Activated gamma-delta T cell treated with anti-CD3 and anti-CD28 coated beads, Interleukin-2, amount 50 U/mL, for 16 hours (primary cell): ENCODE results near the gene DMD.
"Not testable (repeated sequence)": the region's sequence is repeated elsewhere in the genome, so short reads cannot be mapped to it uniquely, and the experiment has no call there.

Experiments used
- DNase-seq: peaks from one replicate; pipeline ENCODE4 v3.0.0-alpha.2; 2020; ENCODE audit warnings: low read depth

The DMD gene

DNA sequence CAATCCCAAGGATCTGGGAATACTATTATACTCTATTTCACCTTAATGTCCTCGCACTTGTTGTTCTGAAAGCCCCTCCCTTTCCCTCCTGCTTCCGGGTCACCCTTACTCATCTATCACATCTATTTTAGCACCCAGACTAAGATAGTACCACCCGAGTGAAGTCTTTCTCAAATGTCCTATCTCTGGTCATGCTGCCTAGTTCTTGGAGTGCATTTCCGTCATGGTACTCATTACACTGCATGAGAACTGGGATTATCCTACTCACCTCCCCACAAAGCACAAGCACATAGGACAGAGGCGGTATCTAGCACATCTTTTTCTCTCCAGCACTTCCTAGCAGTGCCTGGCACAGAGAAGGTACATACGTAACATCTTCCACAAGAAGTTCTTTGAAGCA, 1195.2 kb downstream of the DMD start:
- DNase-seq: no peak

DNA sequence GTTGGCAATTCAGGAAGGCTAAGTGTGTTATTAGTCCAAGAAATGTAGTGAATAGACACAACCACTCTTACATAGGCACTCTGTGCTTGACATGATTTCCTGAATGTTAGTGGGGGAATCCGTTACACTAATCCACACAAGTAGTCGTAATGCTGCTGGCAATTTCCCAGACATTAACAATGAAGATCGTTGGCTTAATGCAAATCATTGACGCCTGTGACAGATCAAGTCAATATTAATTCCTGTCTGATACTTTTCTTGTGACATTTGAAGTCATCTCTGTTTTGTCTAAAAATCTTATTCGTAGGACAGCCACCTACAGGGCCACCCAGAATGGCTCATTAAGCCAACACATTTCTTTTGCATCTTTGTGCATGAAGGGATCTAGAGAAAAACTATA, 1200.4 kb downstream of the DMD start:
- no peak for DNase-seq

DNA sequence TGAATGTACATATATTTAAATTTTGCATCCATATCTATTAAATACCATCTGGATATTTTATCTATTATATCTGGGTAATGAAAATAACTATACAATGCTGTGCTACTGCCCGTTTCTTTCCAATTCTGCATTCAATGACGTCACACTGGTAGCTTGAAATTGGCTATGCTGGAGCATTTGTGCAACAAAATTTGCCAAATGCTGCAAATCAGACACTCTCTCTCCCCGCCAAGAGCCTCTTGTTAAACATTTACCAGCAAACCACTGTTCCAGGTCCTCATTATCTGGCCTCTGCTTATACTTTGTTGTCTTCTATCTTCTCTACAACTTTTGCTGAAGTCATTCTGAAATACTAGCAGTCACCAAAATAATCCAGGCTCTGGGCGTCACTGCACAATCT, 1201.1 kb downstream of the DMD start:
- DNase-seq: no peak

DNA sequence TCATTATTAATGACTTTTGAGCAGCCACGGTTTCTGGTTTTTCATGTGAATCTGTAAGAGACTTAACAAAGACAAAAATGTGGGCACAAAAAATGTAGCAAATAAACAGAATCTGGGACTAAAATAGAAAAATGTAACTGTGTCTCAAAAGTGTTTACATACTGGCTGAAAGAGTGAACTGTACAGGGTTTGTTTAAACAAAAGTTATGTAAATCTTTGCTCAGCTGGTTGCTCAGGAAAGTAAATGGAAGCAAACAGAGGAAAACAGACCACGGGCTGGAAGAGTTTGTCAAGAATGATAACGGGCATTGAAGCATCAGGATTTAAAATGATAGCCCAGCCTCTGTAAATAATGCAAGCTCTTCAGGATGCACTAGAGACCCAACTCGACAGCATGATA, 1217.7 kb downstream of the DMD start:
- DNase-seq: no peak

DNA sequence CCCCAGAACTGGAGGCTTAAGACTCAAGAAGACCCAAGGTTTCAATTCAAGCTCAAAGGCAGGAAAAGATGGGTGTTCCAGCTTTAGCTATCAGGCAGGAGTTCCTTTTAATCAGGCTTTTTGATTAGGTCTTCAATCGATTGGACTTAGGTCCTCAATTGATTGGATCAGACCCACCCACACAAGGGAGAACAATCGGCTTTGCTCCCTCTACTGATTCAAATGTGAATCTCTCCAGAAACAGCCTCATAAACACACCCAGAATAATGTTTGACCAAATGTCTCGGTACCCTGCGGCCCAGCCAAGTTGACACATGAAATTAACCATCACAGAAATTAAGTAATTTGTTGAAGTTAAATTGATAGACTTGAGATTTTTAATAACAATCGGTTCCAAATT, 1222.4 kb downstream of the DMD start:
- no peak for DNase-seq

DNA sequence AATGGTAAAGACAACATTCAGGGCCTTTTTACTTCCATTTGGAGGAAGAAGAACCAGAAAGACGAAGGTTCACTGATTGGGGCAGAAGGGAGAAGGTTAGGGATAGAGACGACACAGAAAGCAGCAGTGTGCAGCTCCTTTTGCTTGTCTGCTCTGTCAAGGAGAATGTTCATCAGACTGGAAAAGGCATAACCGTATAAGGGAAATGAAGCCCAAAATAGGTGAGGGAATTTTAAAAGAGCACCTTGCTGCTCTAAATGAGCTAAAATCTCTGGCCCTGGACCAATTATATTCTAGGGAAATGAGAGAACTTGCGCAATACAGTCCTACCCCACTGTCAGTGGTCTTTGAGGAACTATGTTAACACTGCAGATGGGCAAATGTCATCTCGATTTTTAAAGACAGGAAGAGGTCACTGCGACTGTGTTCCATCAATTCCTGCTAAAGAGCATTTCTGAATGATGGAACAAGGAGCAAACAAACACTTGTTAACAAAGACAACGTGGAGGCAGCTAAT, 1229.7 kb downstream of the DMD start:
- DNase-seq: no peak

DNA sequence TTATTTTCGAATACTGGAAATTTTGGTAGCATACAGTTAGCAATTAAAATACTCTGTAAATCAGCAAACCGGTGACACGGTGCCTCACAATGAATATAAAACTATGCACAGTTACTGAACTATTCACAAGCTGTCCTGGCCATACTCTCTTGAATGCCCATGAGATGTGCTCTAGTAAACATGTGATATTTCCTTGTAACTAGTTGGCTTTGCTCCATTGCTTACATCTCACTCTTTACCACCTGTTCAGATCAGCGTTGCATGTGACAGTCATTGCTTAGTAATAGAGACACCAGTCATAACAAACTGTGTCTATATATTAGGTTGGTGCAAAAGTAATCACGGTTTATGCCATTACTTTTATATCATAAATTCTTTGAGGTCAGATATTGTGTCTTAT, 1241.6 kb downstream of the DMD start:
- no peak for DNase-seq

DNA sequence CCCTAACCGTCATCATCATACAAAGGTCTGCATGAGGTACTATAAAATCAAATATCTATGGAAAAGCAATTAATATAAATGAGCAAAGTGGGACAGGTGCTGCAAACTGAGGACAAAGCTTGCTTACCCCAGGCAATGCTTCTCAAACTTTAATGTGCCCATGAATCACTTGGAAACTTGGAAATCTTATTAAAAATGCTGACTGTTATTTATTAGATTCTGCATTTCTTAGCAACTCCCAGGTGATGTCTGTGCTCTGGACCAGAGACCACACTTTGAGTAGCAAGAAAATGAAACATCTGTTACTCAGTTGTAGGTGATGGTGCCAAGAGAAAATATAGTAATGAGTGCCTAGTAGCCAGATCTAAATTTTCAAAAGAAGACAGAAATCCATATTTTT, 1249.1 kb downstream of the DMD start:
- DNase-seq: no peak

DNA sequence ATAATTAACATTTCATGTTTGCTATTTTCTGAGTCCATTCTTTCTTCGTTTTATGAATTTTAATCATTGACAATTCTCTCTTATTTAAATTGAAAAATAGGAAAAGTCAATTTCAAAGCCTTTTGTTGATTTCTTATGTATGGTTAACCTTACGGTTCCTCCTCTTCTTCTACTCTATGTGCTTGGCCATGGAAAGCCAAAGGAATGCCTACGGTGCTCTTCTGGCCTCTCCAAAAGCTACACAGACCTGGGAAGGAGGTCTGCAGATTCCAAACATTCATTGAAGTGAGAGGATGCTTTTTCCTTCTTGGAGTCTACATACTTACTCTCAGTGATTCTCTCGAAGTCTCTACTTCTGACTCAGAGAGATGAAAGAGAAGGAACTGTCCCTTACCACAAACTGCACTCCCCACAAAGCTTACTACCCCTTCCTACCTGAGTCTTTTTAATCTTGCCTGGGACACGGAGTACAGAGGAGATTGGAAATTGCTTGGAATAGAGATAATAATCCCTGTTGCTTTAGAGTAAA, 1276.4 kb downstream of the DMD start:
- DNase-seq: no peak

DNA sequence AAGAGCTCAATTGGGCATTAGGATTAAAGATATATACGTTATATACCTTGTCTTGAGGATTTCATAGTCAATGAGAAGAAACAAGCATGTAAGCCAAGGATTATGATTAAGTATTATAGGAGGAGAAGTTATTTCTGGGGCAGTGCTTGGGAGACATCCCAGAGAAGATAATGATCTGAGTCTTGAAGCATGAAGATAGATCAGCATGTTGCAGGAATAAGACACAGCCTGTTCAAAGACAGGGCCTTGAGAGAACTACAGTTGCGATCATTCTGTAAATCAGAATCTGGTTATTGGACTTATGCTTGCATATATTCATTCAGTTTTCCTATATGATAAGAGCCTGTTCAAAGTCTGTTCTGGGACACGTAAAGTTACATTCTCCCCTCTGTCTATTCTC, 1277.3 kb downstream of the DMD start:
- DNase-seq: no peak

DNA sequence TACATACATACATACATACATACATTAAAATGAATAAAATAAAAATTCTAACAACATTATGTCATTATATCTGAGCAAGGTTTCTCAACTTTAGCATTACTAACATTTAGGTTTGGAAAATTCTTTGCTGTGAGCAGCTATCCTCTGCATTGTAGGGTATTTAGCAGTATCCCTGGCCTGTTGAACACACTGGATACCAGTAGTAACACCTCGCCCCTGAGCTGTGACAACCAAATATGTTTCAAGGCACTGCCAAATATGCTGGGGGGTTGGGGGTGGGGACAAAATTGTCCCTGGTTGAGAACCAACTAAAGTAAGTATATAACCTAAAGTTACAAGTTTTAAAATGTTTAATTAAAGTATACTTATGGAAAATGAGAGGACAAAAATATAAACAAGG, 1278.6 kb downstream of the DMD start:
- no peak for DNase-seq

DNA sequence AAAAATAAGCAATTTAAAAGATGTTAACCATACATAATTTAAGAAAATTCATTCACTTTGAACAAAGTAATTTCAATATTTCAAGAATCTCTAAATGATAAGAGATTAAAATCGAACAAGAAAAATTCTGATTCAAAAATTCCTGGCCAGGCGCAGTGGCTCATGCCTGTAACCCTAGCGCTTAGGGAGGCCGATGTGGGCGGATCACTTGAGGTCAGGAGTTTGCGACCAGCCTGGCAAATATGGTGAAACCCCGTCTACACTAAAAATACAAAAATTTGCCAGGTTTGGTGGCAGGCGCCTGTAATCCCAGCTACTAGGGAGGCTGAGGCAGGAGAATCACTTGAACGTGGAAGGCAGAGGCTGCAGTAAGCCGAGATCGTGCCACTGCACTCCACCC, 1279.0 kb downstream of the DMD start:
- not testable (repeated sequence) for DNase-seq

DNA sequence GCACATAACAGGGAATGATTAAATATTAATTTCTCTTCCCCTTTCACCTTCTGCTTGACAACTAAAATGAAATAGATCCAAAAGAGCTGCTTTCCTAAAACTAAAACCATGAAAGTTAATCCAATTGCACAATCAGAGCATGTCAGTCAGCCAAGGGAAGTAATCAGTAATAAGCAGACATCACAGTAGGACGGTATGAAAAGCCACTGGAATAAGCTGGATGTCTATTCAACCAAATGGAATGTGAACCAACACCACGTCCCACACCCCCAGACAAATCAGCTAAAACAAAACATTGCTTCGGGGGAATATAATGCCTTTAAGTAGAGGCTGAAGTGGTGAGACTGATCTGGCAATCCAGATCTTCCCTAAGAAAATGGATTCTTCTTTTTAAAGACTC, 1280.1 kb downstream of the DMD start:
- DNase-seq: no peak

DNA sequence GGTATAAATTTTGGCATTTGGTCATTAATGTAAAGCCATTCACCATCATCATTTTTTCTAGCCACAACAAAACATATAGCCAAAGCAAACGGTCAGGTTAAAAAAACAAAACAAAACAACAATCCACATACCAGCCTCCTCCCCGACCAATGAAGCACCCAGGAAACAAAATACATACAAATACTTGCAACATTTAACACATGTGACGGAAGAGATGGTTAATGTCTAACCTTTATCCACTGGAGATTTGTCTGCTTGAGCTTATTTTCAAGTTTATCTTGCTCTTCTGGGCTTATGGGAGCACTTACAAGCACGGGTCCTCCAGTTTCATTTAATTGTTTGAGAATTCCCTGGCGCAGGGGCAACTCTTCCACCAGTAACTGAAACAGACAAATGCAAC, 1282.0 kb downstream of the DMD start:
- DNase-seq: no peak

DNA sequence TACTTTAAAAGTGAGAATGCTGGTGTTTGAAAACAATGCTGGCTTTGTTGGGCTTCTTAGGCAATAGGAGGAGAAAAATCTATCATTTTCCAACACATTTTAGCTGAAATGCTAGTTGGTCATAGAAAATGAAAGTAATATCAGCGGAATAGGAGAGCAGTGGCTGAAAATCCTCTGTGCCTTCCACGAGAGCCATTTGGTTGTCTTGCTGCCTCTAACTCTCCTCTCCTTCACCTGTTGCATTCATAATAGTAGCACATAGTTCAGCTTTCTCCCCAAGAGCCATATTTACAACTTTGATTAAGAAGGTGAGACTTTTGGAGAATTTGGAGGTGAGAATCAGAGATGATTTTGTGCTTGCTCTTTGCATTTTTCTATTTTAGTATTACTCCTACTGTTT, 1290.1 kb downstream of the DMD start:
- no peak for DNase-seq

DNA sequence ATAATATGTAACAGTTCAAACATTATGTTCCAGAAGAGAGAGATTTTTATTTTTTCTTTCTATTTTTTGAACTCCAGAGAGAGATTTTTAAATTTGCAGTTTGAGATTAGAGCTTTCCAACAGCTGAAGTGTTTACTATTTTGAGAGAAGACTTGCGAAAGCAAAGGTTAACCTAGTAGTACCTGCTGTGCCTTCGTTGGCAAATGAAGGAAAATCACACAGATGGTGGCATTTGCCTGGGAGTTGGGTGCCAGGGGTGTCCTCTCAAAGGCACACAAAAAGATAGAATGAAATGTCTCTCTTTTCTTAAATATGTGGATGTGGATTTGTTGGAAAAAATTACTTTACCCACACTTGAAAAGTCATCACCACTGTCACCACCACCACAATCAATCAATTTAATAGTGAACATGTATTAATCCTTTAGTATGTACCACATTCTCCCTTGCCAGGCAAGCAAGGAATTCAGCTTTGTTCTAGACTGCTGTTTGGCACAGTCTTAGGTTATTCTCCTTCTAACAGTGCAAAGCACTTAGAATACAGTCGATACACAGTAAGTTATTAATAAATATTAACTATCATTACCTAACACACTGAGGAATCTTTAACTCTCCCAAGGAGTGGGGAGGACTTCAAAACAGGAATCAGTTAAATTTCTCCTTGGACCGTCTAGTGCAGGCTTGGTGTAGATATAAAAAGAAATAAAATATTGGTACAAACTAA, 1301.3 kb downstream of the DMD start:
- no peak for DNase-seq

DNA sequence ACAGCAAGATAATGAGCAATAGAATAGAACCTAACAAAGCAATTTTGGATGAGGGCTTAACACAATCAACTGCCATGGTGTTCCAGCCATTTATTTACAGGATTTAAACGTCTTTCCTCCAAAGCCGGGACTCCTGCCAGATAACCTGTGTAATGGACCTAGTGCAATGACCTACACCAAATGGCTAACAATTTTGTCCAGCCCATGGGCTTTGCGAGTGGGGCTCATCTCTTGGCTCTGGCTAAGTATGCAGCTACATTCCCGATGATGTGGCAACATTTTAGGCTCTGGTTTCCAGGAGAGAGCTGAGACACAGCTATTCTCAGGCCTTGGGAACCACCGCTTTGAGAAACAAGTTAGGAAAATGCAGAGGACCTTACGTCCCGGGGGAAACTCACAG, 1317.2 kb downstream of the DMD start:
- no peak for DNase-seq

DNA sequence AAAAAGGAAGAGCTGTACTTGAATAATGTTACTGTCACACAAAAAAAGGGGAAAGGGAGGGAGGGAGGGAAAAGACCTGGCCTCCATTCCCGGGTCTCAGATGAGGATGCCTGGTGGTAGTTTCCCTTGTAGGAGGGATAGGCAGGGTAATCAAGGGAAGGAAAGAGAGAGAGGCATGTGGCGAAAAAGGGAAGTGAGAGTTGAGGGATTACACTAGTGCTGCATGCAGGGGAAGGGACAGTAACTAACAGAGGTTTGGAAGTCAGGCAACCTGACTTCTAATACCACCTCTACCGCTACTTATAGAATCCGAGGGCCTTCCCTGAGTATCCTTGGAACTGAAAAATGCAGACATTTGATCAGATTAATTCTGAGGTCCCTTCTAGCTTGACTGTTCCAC, 1317.8 kb downstream of the DMD start:
- no peak for DNase-seq

DNA sequence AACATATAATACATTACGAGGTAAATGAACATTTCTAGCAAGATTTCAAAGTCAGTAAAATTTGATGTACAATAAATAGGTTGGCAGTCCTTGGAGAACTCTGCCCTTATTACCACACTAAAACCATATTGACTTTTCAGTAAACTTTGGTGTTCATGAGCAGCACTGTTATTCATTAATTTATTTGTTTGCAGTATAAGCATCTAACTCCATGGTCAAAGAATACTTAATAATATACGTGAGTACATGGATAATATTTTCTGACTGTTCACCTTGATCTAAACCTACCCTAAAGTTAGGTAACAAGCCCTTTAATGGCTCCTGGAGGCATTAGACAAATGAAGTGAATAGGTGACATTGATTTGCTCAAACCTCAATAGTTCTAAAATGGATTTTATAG, 1322.3 kb downstream of the DMD start:
- DNase-seq: no peak

DNA sequence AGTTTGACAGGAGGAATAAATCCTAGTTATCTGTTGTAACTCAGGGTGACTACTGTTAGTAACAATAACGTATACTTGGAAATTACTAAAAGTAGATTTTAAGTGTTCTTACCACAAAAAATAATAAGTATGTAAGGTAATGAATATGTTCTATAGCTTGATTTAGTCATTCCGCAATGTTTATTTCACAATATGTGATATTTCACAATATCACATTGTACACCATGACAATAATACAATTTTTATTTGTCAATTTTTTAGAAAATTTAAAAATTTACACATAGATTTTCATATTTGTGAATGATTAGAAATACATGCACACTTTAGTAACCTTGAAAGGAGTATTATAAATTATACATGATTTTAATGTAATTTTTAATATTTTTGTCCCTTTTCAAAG, 1326.8 kb downstream of the DMD start:
- no peak for DNase-seq

DNA sequence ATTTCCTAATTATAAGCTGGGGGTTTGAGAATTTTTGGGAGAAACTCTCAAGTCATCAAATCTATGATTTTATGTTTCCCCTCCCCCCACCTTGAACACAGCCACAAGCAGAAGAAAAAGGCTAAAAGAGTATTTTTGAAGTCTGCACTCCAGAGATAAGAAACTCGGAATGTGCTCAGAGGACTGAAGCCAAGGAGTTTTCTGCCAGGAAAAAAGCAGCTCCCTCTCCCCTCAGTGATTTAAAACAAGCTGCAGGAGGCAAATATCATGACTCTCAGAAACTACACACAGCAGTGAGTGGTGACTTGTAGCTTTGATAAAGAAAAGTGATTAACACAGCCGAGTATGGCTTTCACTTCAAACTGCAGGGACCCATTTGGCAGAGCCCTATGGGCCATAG, 1339.3 kb downstream of the DMD start:
- no peak for DNase-seq

DNA sequence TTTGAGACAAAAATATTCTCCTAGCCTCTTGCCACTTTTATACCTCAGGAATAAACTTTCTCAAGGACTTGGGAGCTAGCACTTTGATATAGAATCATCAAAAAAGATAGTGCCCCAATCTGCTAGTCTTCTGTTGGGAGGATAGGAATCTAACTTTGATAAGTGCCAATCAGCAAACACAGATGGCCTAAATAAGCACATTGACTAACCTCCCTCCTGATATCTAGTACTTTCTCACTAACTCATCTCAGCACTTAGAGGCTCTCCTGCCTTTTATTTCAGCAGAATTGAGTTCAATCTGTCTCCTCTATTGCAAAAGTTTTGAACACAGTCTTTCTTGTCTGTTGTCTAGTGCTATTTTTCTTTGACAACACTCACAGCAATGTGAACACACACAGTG, 1341.1 kb downstream of the DMD start:
- no peak for DNase-seq

DNA sequence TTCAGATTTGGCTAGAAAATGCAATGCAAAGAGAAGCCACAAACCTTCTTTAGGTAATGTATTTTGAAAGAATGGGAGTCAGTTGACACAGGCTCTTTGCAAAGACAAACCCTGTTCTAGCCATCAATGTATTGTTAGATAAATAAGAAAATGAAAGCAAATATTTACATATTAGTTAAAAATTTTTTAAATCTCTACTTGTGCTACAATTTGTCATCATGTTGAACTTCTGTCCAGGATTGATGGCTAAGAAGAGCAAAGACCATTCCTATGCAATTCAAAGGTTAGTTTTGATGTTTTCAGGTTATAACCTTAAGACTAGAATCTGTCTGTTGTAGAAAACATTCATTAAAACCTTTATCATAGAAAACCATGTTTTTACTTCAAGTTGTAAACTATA, 1350.7 kb downstream of the DMD start:
- no peak for DNase-seq

DNA sequence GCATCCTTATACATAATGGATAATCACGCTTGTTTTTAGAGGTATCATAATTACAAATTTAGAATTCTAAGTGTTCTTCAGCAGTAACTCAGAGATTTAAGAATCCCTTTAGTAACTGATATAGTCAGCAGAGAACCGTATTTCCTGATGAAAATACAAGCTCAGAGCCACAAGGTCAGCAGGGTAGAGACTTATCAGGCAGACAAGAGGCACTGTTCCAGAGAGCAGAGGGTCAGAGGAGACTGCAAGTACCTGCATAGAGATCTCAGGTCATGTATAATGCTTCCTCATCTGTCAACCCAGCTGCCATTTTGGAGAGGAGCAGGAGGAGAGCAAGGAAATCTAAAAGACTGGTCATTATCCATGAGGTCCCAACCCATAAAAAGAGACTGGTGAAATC, 1352.4 kb downstream of the DMD start:
- DNase-seq: no peak
